Osteoblast (primary cell): ENCODE measurements around the gene CENPB. TPM values are rescaled to one million over a fixed set of nuclear protein-coding genes. Genes with fewer than 3 reads are reported as not detected.

ENCODE experiments used
- DNase-seq: peaks from one replicate; pipeline ENCODE4 v3.0.0; 2011; ENCODE audit warnings: low spot score, mixed read lengths; ENCODE audit not compliant: insufficient read length; ENCODE audit errors: missing footprints
- H2AFZ ChIP-seq: 2 replicates; pipeline ENCODE4 v1.6.0; 2011; ENCODE audit warnings: mild to moderate bottlenecking, low read length
- H3K27ac ChIP-seq: 2 replicates; pipeline ENCODE4 v1.5.1; 2011; ENCODE audit warnings: mild to moderate bottlenecking, low read depth, low read length, moderate library complexity
- H3K27me3 ChIP-seq: 2 replicates; pipeline ENCODE4 v1.6.0; 2012; ENCODE audit warnings: mild to moderate bottlenecking, control low read depth, inconsistent platforms, low read length, moderate library complexity; ENCODE audit not compliant: insufficient read depth
- H3K36me3 ChIP-seq: 2 replicates; pipeline ENCODE4 v1.5.1; 2011; ENCODE audit warnings: mild to moderate bottlenecking, low read length, control low read depth, moderate library complexity; ENCODE audit not compliant: insufficient read depth
- H3K4me1 ChIP-seq: 2 replicates; pipeline ENCODE4 v1.5.1; 2011; ENCODE audit warnings: mild to moderate bottlenecking, low read length, control low read depth, moderate library complexity; ENCODE audit not compliant: insufficient read depth
- H3K4me2 ChIP-seq: 2 replicates; pipeline ENCODE4 v1.6.0; 2011; ENCODE audit warnings: mild to moderate bottlenecking, low read length; ENCODE audit not compliant: insufficient read depth
- H3K4me3 ChIP-seq: fragments of 200-600 bp; sonication (generic); 3 replicates; pipeline ENCODE4 v1.5.1; 2012; ENCODE audit warnings: mild to moderate bottlenecking, low read length, inconsistent platforms; ENCODE audit not compliant: insufficient read depth
- H3K79me2 ChIP-seq: 2 replicates; pipeline ENCODE4 v1.6.0; 2012; ENCODE audit warnings: mild to moderate bottlenecking, low read length, control low read depth, inconsistent platforms; ENCODE audit not compliant: insufficient read depth
- H3K9me3 ChIP-seq: 2 replicates; pipeline ENCODE4 v1.5.1; 2011; ENCODE audit warnings: low read depth, low read length, control low read depth
- H4K20me1 ChIP-seq: 2 replicates; pipeline ENCODE4 v1.6.0; 2012; ENCODE audit warnings: mild to moderate bottlenecking, low read length, control low read depth; ENCODE audit not compliant: insufficient read depth
- CTCF ChIP-seq: IDR thresholded peaks from 2 replicates; pipeline ENCODE4 v1.5.1; 2011; ENCODE audit warnings: mild to moderate bottlenecking, low read depth, low read length, moderate library complexity; ENCODE audit errors: extremely low read depth
- total RNA-seq: library from RNA; depleted of rRNA; stranded (reverse); fragments of >200 nt; gene quantifications from 2 replicates; pipeline ENCODE4 v1.2.3, GENCODE V29; 2012

CENPB gene
- total RNA-seq, 1 donor, result 95.5 TPM

- TF ChIP-seq CTCF, result peak; percentile 33
- peaks cover 23% of the 10 kb centered on the region for H3K79me2 ChIP-seq
- H3K4me3 ChIP-seq, result peak overlapping the region; percentile 88
- H3K27me3 ChIP-seq, result no peaks in the 10 kb centered on the region
- H4K20me1 ChIP-seq, result no peaks in the 10 kb centered on the region
- peak overlapping the region; percentile 95 for H3K4me2 ChIP-seq
- H3K4me1 ChIP-seq, result peaks cover 34% of the 10 kb centered on the region
- H3K27ac ChIP-seq, result peak overlapping the region; percentile 83
- no peaks in the 10 kb centered on the region for H3K9me3 ChIP-seq
- H3K36me3 ChIP-seq, result no peaks in the 10 kb centered on the region
- DNase-seq, result peak; percentile 94
- H2AFZ ChIP-seq, result peak overlapping the region; percentile 94
Measured at GRCh38 chr20:3768342-3769130, 18.0 kb downstream of the CENPB start.

- Histone ChIP-seq H3K9me3 (no peaks in the 10 kb centered on the region), H3K4me3 (peak within 1 kb of the TSS; percentile 88), H3K27ac (peak within 1 kb of the TSS; percentile 83), H2AFZ (peak within 1 kb of the TSS; percentile 94), H3K36me3 (no peaks in the 10 kb centered on the region), H4K20me1 (no peaks in the 10 kb centered on the region), H3K27me3 (no peaks in the 10 kb centered on the region), H3K4me1 (peaks cover 34% of the 10 kb centered on the region), H3K4me2 (peak within 1 kb of the TSS; percentile 95), H3K79me2 (peaks cover 24% of the 10 kb centered on the region)
- no peak for TF ChIP-seq CTCF
- DNase-seq, result peak; percentile 100
Measured at GRCh38 chr20:3767427-3768341, 18.9 kb downstream of the CENPB start, which contains the start of gene ADISSP. ADISSP (minus strand) TSS chr20:3767753; CDS start chr20:3760100, 7,653 bp downstream.

- H3K4me3 ChIP-seq, result peak overlapping the region; percentile 88
- H3K4me2 ChIP-seq, result peak overlapping the region; percentile 95
- peaks cover 34% of the 10 kb centered on the region for H3K4me1 ChIP-seq
- peak overlapping the region; percentile 88 for H2AFZ ChIP-seq
- TF ChIP-seq CTCF, result no peak
- H3K27me3 ChIP-seq, result no peaks in the 10 kb centered on the region
- peak; percentile 87 for DNase-seq
- peaks cover 24% of the 10 kb centered on the region for H3K79me2 ChIP-seq
- H3K9me3 ChIP-seq, result no peaks in the 10 kb centered on the region
- no peaks in the 10 kb centered on the region for H4K20me1 ChIP-seq
- H3K27ac ChIP-seq, result no peak overlapping the region
- no peaks in the 10 kb centered on the region for H3K36me3 ChIP-seq
Measured at GRCh38 chr20:3767110-3767426, 19.5 kb downstream of the CENPB start.
